GM12878 (cell line): ENCODE data around the gene OPRPN. TPM values are rescaled to one million over a fixed set of nuclear protein-coding genes. Genes with fewer than 3 reads are reported as not detected.

Experiments used
- ATAC-seq: fragments of 200-7000 bp; cut with Tn5 transposase; 3 replicates; pipeline ENCODE4 v1.9.1; 2020; ENCODE audit warnings: mild to moderate bottlenecking, moderate library complexity
- BruUV-seq: library from RNA; stranded (reverse); fragments of 400-500 nt; replicated peaks from 2 replicates; lab custom pipeline; 2021; lab: Mats Ljungman, UMichigan
- CTCF ChIA-PET: fragments of 300-600 bp; sonication (Branson Sonifier 250); formaldehyde crosslinking; extraction: SDS; loops from one replicate; lab custom pipeline; 2021; ENCODE audit warnings: inconsistent platforms; lab: Yijun Ruan, JAX
- POLR2A ChIA-PET: fragments of 350-600 bp; formaldehyde crosslinking; extraction: SDS; loops from one replicate; lab custom pipeline; 2021; ENCODE audit warnings: inconsistent platforms; lab: Charles Lee
- RAD21 ChIA-PET: fragments of 300-600 bp; sonication (Branson Sonifier 250); formaldehyde crosslinking; loops from one replicate; lab custom pipeline; 2023; ENCODE audit warnings: antibody characterized with exemption; ENCODE audit not compliant: unreplicated experiment; lab: Charles Lee
- SMC1A ChIA-PET: fragments of 300-600 bp; sonication (Branson Sonifier 250); formaldehyde crosslinking; loops from one replicate; lab custom pipeline; 2023; ENCODE audit not compliant: unreplicated experiment, uncharacterized antibody; lab: Charles Lee
- DNase-seq: peaks from one replicate; pipeline ENCODE4 v3.0.0-alpha.2; 2011; ENCODE audit warnings: low read depth, low spot score
- FAIRE-seq: peaks from 3 replicates; lab custom pipeline; 2011; peaks lifted over from hg19 to GRCh38; lab: Jason Lieb, UNC
- H2AFZ ChIP-seq: 2 replicates; pipeline ENCODE4 v1.6.0; 2011; ENCODE audit warnings: low read depth, low read length, control low read depth; ENCODE audit not compliant: control insufficient read depth
- H3K27ac ChIP-seq: 2 replicates; pipeline ENCODE4 v1.5.1; 2011; ENCODE audit warnings: control low read depth; ENCODE audit not compliant: control insufficient read depth, insufficient read depth
- H3K27me3 ChIP-seq, 2 experiments: replicated peaks in 1 of 2; 2 replicates each; pipeline versions ENCODE4 v1.6.0 to v1.6.1; 2011; ENCODE audit warnings: low read length in 1 of 2; ENCODE audit not compliant: control insufficient read depth in 2 of 2, insufficient read depth in 2 of 2
- H3K36me3 ChIP-seq, 2 experiments: 2 replicates each; pipeline ENCODE4 v1.5.1; 2011; ENCODE audit warnings: low read length in 1 of 2; ENCODE audit not compliant: control insufficient read depth in 2 of 2, insufficient read depth in 2 of 2
- H3K4me1 ChIP-seq: 2 replicates; pipeline ENCODE4 v1.6.1; 2011; ENCODE audit warnings: mild to moderate bottlenecking, low read length, moderate library complexity, mixed read lengths; ENCODE audit not compliant: control insufficient read depth, insufficient read depth
- H3K4me2 ChIP-seq: 2 replicates; pipeline ENCODE4 v1.6.0; 2011; ENCODE audit warnings: control low read depth; ENCODE audit not compliant: control insufficient read depth, insufficient read depth
- H3K4me3 ChIP-seq: fragments of 200-600 bp; sonication (generic); 2 replicates; pipeline ENCODE4 v1.5.1; 2016
- H3K79me2 ChIP-seq: 2 replicates; pipeline ENCODE4 v1.6.0; 2011; ENCODE audit warnings: low read length; ENCODE audit not compliant: control insufficient read depth, insufficient read depth
- H3K9ac ChIP-seq: 2 replicates; pipeline ENCODE4 v1.8.0; 2011; ENCODE audit warnings: low read length, control low read depth, mixed read lengths; ENCODE audit not compliant: control insufficient read depth, insufficient read depth
- H3K9me3 ChIP-seq: replicated peaks from 3 replicates; pipeline ENCODE4 v1.5.1; 2011; ENCODE audit warnings: mild to moderate bottlenecking, low read length; ENCODE audit not compliant: control insufficient read depth, insufficient read depth
- H4K20me1 ChIP-seq: 2 replicates; pipeline ENCODE4 v1.6.0; 2011; ENCODE audit not compliant: control insufficient read depth, insufficient read depth
- ASH2L ChIP-seq: fragments of 300-600, 200-600 bp; sonication (generic); IDR thresholded peaks from 2 replicates; pipeline ENCODE4 v1.6.1; 2017; ENCODE audit warnings: low read depth, mild to moderate bottlenecking, borderline replicate concordance
- IRF4 ChIP-seq: IDR thresholded peaks from 2 replicates; pipeline ENCODE4 v1.6.1; 2011; ENCODE audit warnings: low read depth, low read length
- IRF5 ChIP-seq: fragments of 450-650 bp; IDR thresholded peaks from 2 replicates; pipeline ENCODE4 v1.6.1; 2017; ENCODE audit warnings: borderline replicate concordance
- MEF2B ChIP-seq: fragments of 450-650 bp; IDR thresholded peaks from 2 replicates; pipeline ENCODE4 v1.6.1; 2018; ENCODE audit warnings: mild to moderate bottlenecking, moderate library complexity; ENCODE audit not compliant: partially characterized antibody, poor library complexity, severe bottlenecking
- MTA2 ChIP-seq: fragments of 450-650 bp; IDR thresholded peaks from 2 replicates; pipeline ENCODE4 v1.6.1; 2016; ENCODE audit warnings: low read depth, mild to moderate bottlenecking, moderate library complexity
- RAD21 ChIP-seq: IDR thresholded peaks from 2 replicates; pipeline ENCODE4 v1.6.1; 2011; ENCODE audit warnings: mild to moderate bottlenecking, low read depth, low read length, moderate library complexity; ENCODE audit not compliant: insufficient read depth
- RELA ChIP-seq: fragments of 450-650 bp; IDR thresholded peaks from 2 replicates; pipeline ENCODE4 v1.8.0; 2014; ENCODE audit warnings: borderline replicate concordance; ENCODE audit not compliant: partially characterized antibody
- SIX5 ChIP-seq: IDR thresholded peaks from 2 replicates; pipeline ENCODE4 v1.6.1; 2011; ENCODE audit warnings: mild to moderate bottlenecking, low read depth, low read length, moderate library complexity; ENCODE audit not compliant: severe bottlenecking
- SPI1 ChIP-seq: IDR thresholded peaks from 2 replicates; pipeline ENCODE4 v1.6.1; 2011; ENCODE audit warnings: low read depth, mild to moderate bottlenecking, low read length, moderate library complexity, borderline replicate concordance; ENCODE audit not compliant: insufficient read depth
- SUPT20H ChIP-seq: IDR thresholded peaks from 2 replicates; pipeline ENCODE4 v1.6.1; 2011; ENCODE audit warnings: low read depth, mild to moderate bottlenecking, low read length, moderate library complexity, borderline replicate concordance; ENCODE audit not compliant: control insufficient read depth
- TAF1 ChIP-seq: IDR thresholded peaks from 2 replicates; pipeline ENCODE4 v1.6.1; 2011; ENCODE audit warnings: mild to moderate bottlenecking, low read depth, low read length, borderline replicate concordance
- ZNF207 ChIP-seq: fragments of 450-650 bp; IDR thresholded peaks from 2 replicates; pipeline ENCODE4 v1.6.1; 2014; ENCODE audit warnings: antibody characterized with exemption, mild to moderate bottlenecking, borderline replicate concordance
- ZNF274 ChIP-seq: IDR thresholded peaks from one replicate; pipeline ENCODE4 v1.8.0; 2011; ENCODE audit not compliant: insufficient read length, insufficient read depth
- WGBS: methylation state at CpG from one replicate; pipeline ENCODE4 v1.1.6; 2016; ENCODE audit warnings: low lambda C conversion rate; ENCODE audit not compliant: insufficient replicate concordance, insufficient coverage; ENCODE audit errors: missing lambda C conversion rate; 5-methylcytosine and 5-hydroxymethylcytosine counted together
- in situ Hi-C: fragments of 300-500 bp; cut with MboI; formaldehyde crosslinking; loops from 9 replicates; pipeline ENCODE4 v1.14.3; 2018; ENCODE audit warnings: mixed read lengths
- intact Hi-C: fragments of 100-400 bp; cut with micrococcal nuclease; formaldehyde crosslinking; loops from one replicate; pipeline ENCODE4 v1.14.2; 2022; ENCODE audit not compliant: unreplicated experiment
- polyA plus RNA-seq, 11 experiments: library from polyadenylated mRNA; depleted of rRNA in 4 of 11; unstranded in 6 of 11; stranded (reverse) in 5 of 11; fragments of >200 nt; fragmentation: Nextera tagmentation in 4 of 11; fragmentation: Illumina TruSeq in 1 of 11; extraction: Ambion mirVana in 4 of 11; extraction: Trizol in 1 of 11; gene quantifications; 1 replicate in 1 of 11; 2 replicates in 10 of 11; pipeline versions ENCODE4 v1.2.1 to v1.2.3, GENCODE V29; 2011 to 2016; ENCODE audit warnings: inconsistent platforms in 2 of 11, missing spikeins in 2 of 11, low read depth in 1 of 11
- total RNA-seq, 4 experiments: library from RNA; depleted of rRNA in 3 of 4; stranded (reverse); fragments of >200 nt in 3 of 4; fragmentation: Illumina TruSeq in 1 of 4; extraction: Trizol in 1 of 4; gene quantifications; 2 replicates each; pipeline versions ENCODE4 v1.2.1 to v1.2.3, GENCODE V29; 2013 to 2021
- TF ChIP-seq, protein P1 (sequence below): IDR thresholded peaks from 2 replicates; pipeline ENCODE4 v1.6.1; 2011; ENCODE audit warnings: low read depth, low read length, improper control_type of control experiment, borderline replicate concordance

The OPRPN gene
- total and polyA plus RNA-seq, 10 of the 15 experiments (the other 5 are each of a cell fraction or from before 2014, with no cell fraction given) = 0.16 to 0.33 TPM; not detected in 8

DNA sequence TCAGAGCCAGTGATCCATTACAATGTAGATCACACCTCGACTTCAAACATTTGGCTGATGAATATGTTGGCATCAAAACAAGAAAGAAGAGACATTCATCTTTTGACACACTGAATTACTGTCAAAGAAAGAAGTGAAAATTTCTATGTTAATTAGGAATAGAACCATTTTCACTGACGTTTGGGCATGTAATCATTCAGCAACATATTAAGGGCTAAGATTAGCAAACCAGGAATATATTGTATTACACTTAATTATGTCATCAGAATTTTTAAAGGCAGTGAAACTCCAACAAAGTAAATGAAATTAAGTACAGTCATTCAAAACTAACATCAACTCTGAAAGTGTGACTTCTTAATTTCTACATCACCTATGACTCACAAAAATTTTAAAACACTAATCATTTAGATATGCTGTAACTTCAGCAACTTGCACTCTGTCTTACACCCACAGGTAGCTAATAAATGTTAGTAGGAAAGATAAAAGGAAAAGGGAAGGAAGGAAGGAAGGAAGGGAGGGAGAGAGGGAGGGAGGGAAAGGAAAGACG is 38.6 kb upstream of the OPRPN start (continued):
- TF ChIP-seq, protein P1, sequence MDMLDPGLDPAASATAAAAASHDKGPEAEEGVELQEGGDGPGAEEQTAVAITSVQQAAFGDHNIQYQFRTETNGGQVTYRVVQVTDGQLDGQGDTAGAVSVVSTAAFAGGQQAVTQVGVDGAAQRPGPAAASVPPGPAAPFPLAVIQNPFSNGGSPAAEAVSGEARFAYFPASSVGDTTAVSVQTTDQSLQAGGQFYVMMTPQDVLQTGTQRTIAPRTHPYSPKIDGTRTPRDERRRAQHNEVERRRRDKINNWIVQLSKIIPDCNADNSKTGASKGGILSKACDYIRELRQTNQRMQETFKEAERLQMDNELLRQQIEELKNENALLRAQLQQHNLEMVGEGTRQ = no peak
- no peak for TF ChIP-seq SPI1
- no peak for TF ChIP-seq TAF1
- peak; percentile 93 for TF ChIP-seq MTA2
- no peak for TF ChIP-seq IRF4

- Histone ChIP-seq H3K4me2 (no peak within 1 kb of the TSS), H4K20me1 (no peaks in the 10 kb centered on the region), H3K36me3 (no peaks in the 10 kb centered on the region), H3K27me3 (no peaks in the 10 kb centered on the region), H3K4me1 (no peaks in the 10 kb centered on the region), H2AFZ (no peak within 1 kb of the TSS), H3K27ac (no peak within 1 kb of the TSS), H3K9me3 (no peaks in the 10 kb centered on the region), H3K79me2 (no peaks in the 10 kb centered on the region), H3K4me3 (no peak within 1 kb of the TSS), H3K9ac (no peak within 1 kb of the TSS)
- ChIA-PET POLR2A (no interaction called here), CTCF (no interaction called here), RAD21 (no interaction called here), SMC1A (interaction anchor here (1.3 to 1.8 kb wide), 2 partner anchors 35 to 110 kb away, joined by 3 to 4 read pairs; no protein-coding TSS in a partner anchor)
- no TSS peak for BruUV-seq
- ATAC-seq (no peak), FAIRE-seq (no peak), DNase-seq (no peak)
- in situ Hi-C loops (no loop called here), intact Hi-C loops (no loop called here)
- TF ChIP-seq RAD21 (no peak), ASH2L (no peak), MEF2B (no peak), IRF5 (no peak), ZNF207 (no peak), SUPT20H (no peak), SIX5 (no peak), ZNF274 (no peak), RELA (no peak)
- 52% methylated on average over 3 of the region's 3 CpGs for WGBS
Measured at GRCh38 chr4:70360460-70360859, 37.3 kb upstream of the OPRPN start, which contains the start of gene SMR3A. TSS of gene SMR3A (plus strand) at chr4:70360760. CDS start at chr4:70362116, 1,356 bp downstream.
